ENCODE data around the gene CSKMT. TPM values are rescaled to one million over a fixed set of nuclear protein-coding genes. Genes with fewer than 3 reads are reported as not detected.
"Not testable (repeated sequence)": the region's sequence is repeated elsewhere in the genome, so short reads cannot be mapped to it uniquely, and the experiment has no call there.

Gene CSKMT
- total and polyA plus RNA-seq, 8 donors: 5.1 to 21.8 (median 6.5) TPM

- ATAC-seq (peak; percentile 52), DNase-seq (peak in 2 of 4 donors; percentile 12 to 75)
- TF ChIP-seq CTCF (IDR thresholded peaks at IDR 0.05): no peak
- peaks cover 0 to 4% of the 10 kb centered on the region in 2 donors for H3K4me1 ChIP-seq
- no peak overlapping the region for H3K27ac ChIP-seq
- peak overlapping the region in 1 of 2 donors; percentile 13 for H3K4me3 ChIP-seq
- peaks cover 9 to 28% of the 10 kb centered on the region in 2 donors for H3K27me3 ChIP-seq
- intact Hi-C loops (cut with DNase I): no loop called here
- H3K36me3 ChIP-seq: peaks cover 0 to 32% of the 10 kb centered on the region in 2 donors
- no peaks in the 10 kb centered on the region for H3K9me3 ChIP-seq
Observed at GRCh38 chr11:62687508-62688396, 22.6 kb downstream of the CSKMT start.

GRCh38 chr11:62688491-62688890, 23.4 kb downstream of the CSKMT start:
- Histone ChIP-seq H3K36me3 (peaks cover 0 to 40% of the 10 kb centered on the region in 2 donors), H3K9me3 (no peaks in the 10 kb centered on the region), H3K4me1 (peaks cover 0 to 4% of the 10 kb centered on the region in 2 donors), H3K27ac (no peak overlapping the region), H3K27me3 (peaks cover 9 to 28% of the 10 kb centered on the region in 2 donors), H3K4me3 (no peak overlapping the region)
- intact Hi-C loops (cut with DNase I): no loop called here
- ATAC-seq (no peak), DNase-seq (no peak)
- TF ChIP-seq CTCF (IDR thresholded peaks at IDR 0.05): no peak

GRCh38 chr11:62689421-62690183, 24.5 kb downstream of the CSKMT start, which contains the start of gene LRRN4CL:
Gene LRRN4CL, minus strand, starts transcription at chr11:62689530. Its CDS starts 1,022 bp downstream, at chr11:62688508.
- peaks cover 0 to 44% of the 10 kb centered on the region in 2 donors for H3K36me3 ChIP-seq
- ATAC-seq (peak; percentile 51), DNase-seq (no peak)
- peaks cover 9 to 28% of the 10 kb centered on the region in 2 donors for H3K27me3 ChIP-seq
- intact Hi-C loops (cut with DNase I): loop anchor here in 1 of 2 donors (5.0 kb wide), 1 partner anchor 307 kb away; no protein-coding TSS in a partner anchor
- H3K4me1 ChIP-seq: peaks cover 0 to 7% of the 10 kb centered on the region in 2 donors
- H3K9me3 ChIP-seq: no peaks in the 10 kb centered on the region
- H3K4me3 ChIP-seq: no peak within 1 kb of the TSS
- TF ChIP-seq CTCF (IDR thresholded peaks at IDR 0.05): no peak
- no peak within 1 kb of the TSS for H3K27ac ChIP-seq

GRCh38 chr11:62693624-62694023, 28.5 kb downstream of the CSKMT start:
- ATAC-seq, DNase-seq, H3K4me3 ChIP-seq, H3K27me3 ChIP-seq, H3K9me3 ChIP-seq, H3K4me1 ChIP-seq, H3K27ac ChIP-seq: not testable (repeated sequence)
- intact Hi-C loops (cut with DNase I): loop anchor here in 1 of 2 donors (5.0 kb wide), 1 partner anchor 311 kb away; no protein-coding TSS in a partner anchor
- H3K36me3 ChIP-seq: peaks cover 0 to 50% of the 10 kb centered on the region in 2 donors

GRCh38 chr11:62694455-62695167, 29.5 kb downstream of the CSKMT start:
- Histone ChIP-seq H3K27ac (no peak overlapping the region), H3K9me3 (no peaks in the 10 kb centered on the region), H3K4me3 (no peak overlapping the region), H3K4me1 (peaks cover 0 to 8% of the 10 kb centered on the region in 2 donors), H3K27me3 (no peaks in the 10 kb centered on the region), H3K36me3 (peaks cover 0 to 49% of the 10 kb centered on the region in 2 donors)
- intact Hi-C loops (cut with DNase I): loop anchor here in 1 of 2 donors (5.0 kb wide), 1 partner anchor 312 kb away; no protein-coding TSS in a partner anchor
- DNase-seq: peak in 3 of 4 donors; percentile 8 to 83 (median 77)
- peak; percentile 74 to 87 for TF ChIP-seq CTCF (IDR thresholded peaks at IDR 0.05)
- ATAC-seq: peak; percentile 92
